ENCODE measurements around the gene EPS15.
A peak's percentile ranks its signal among the peaks of the same experiment; 100 is the strongest.

The EPS15 gene

DNA sequence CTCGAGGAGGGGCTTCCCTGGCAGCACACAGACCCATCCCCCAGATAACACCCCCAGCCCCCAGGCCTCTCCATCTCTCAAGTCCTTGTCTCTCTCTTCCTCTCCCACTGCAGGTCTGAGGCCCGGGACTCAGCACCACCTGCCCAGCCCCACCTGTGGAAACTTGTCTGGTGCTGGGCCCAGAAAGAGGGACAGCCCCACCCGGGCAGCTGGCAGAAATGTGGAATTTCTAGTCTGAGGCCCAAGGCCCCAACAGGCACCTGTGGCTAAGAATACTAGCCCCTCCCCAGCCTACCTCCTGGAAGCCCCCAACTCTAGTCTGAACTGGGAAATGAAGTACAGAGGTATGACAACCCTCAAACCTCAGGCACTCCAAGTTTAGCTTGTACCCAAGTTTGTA is 204.1 kb downstream of the EPS15 start:
- DNase-seq (ENCODE audit: low read depth) = no peak

DNA sequence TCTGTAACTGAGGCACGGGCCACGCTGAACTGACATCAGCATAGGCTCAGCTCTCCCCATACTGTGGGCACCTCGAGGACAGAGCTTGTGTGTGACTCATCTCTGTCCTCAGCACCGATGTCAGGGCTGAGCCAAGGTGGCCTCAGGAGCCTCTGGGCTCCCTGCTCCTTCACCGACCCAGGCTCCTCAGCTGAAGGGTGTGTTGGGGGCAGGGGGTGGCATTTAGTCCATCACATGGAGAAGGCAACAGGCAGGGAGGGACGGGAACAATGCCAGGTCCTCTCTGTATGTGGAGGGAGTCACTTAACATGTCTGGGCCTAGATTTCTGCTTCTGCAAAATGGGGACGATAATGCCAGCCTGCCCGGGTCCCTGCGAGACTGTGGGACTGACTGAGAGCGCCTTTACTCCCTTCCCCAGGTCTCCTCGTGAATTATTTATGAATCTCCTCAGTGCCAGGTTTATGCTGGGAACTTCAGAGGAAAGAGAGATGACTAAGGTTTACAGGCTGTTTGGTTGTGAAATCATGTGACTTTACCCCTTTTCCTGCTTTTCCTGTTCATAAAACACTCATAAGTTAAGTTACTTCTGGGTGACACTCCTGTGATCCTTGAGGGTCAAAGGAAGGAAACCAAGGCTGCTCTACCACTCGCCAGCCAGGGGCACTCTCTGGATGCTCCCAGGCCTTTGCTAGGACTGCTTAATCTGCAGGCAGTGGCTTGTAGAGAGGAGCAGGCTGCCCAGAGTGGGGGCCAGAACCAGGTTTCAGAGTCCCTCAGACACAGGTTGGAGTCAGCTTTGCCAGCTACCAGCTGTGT is 204.9 kb downstream of the EPS15 start:
- peak; percentile 73 for DNase-seq (ENCODE audit: low read depth)

DNA sequence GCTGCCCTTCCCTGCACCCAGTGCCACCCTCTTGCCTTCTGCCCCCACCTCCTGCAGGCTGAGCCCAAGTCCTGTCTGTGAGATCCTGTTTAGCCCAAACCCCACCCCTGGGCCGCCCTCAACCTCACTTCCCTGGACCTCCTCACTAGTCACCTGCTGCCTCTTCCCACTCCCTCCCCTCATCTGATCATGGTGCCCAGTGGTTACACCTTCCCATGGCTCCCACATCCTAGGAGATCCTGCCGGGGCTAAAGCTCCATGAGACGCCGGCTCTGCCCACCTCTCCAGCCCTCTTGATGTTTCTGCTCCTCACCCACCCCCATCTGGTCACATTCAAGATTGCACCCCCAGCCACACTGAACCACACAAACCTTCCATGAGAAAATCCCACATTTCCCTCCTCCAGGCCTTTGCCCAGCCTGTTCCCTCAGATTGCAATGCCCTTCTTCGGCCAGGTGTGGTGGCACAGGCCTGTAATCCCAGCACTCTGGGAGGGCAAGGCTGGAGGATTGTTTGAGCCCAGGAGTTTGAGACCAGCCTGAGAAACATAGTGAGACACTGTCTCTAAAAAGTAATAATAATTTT is 205.7 kb downstream of the EPS15 start:
- no peak for DNase-seq (ENCODE audit: low read depth)

DNA sequence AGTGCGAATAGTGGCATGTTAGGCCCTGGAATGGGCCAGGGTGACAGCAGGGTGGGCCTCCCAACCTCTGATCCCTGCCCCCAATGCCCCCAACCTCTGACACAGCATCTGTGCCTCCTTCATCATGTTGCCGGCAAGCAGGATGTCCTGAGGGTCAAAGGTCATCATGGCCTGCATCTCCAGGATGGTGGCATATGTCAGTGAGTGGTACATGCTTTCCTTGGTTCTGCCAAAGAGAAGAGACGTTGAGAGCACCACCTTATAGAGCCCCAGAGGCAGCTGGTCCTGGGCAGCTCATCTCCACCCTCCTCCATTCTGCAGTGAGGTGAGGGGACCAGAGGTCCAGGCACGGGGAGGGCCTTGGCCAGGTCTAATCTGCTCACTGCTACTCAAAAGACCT is 206.3 kb downstream of the EPS15 start:
- DNase-seq (ENCODE audit: low read depth) = no peak

DNA sequence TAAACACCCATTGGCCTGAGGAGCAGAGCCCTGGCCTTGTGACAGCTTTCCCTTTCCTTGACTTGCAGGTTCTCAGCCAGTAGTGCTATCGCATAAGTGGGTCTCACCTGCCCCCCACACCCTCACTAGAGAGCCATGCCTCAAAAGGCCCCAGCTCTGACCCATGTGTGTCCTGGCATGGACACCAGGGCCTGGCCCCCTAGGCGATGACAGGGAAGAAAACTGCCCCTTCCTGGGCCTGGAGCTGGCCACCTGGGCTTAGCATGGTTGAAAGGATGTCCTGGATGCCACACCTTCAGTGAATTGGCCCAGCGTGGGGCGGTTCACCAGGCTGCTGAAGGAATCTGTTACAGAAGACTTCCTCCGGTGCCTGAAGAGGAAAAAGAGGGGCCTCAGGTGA is 207.2 kb downstream of the EPS15 start:
- no peak for DNase-seq (ENCODE audit: low read depth)

DNA sequence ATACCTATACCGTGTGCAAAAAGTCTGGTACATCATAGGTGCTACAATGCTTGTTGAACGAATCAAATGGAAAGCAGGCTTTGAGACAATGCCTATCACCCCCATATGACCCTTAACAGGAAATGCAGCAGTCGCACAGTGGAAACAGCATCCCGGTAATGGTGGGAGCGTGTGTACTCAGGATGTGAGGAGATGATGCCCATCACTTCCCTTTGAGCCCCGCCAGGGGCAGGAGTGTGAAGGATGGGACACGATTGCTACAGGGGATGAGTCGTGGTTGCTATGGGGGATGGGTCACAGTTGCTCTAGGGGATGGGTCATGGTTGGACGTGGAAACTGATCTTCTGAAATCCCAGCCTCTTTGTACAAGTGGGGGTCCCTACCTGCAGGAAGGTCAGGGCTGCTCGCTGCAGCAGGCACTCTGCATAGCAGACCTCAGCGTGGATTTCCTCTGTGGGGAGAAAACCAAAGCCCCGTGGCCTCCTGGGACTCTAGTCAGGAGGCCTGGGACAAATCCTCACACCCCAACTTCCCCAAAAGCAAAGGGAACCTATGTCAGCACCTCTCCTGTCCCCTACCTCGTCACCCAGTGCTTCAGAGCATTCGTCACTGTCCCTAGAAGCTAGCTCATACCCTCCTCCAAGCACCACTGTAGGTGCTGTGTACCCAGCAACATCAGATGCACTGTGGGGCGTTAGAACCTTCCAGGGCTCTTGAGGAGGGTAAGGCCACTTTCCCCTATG is 208.0 kb downstream of the EPS15 start:
- no peak for DNase-seq (ENCODE audit: low read depth)

DNA sequence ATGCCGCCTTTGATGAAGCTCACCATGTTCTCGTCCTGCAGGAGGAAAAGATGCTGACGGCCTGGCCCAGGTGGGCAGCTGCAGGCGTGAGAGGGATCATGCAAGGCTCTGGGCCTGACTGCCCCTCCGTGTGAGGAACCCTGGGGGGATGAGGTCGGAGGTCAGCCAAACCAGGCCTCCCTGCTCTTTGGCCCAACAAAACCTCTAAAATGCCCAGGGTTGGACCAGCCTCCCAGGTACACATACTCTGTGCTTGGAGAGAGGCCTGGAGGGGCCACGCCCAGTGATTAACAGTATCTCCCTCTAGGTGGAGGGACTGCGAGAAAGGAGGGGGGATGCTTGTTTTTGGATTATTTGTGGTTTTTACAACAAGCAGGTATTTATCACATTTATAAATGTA is 209.8 kb downstream of the EPS15 start:
- no peak for DNase-seq (ENCODE audit: low read depth)

DNA sequence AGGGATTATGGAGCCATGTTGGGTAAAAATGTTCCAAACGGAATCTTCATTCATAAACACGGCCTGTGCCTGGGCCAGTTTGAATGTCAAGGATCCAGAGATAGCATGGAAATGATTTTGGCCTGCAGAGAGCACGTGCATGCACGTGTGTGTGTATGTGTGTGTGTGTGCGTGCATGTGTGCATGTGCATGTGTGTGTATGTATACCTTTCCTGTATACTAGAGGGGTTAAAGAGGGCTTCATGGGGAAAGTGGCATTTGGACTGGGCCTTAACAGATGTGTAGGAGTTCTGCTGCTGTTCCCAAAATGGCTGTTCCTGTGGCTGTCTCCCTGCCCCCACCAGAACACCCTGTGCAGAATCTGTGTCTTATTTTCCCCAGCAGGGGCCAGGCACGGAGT is 210.4 kb downstream of the EPS15 start:
- no peak for DNase-seq (ENCODE audit: low read depth)

DNA sequence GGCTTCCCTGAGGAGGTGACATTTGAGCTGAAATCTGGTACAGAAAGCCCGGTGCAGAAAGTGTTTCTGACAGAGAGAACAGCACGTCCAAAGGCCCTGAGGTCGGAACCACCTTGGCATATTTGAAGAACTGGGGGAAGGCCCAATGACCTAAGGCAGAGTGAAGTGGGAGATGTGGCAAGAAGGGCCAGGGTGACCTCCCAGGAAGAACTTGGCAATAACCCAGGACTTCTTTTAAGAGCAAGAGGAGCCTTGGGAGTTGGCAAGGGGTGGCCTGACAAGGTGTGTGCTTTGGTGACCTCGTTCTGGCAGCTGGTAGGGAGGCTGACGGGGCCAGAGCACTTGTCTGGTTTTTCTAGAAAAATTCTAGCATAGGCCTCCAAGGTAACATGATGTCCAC is 212.1 kb downstream of the EPS15 start:
- no peak for DNase-seq (ENCODE audit: low read depth)

DNA sequence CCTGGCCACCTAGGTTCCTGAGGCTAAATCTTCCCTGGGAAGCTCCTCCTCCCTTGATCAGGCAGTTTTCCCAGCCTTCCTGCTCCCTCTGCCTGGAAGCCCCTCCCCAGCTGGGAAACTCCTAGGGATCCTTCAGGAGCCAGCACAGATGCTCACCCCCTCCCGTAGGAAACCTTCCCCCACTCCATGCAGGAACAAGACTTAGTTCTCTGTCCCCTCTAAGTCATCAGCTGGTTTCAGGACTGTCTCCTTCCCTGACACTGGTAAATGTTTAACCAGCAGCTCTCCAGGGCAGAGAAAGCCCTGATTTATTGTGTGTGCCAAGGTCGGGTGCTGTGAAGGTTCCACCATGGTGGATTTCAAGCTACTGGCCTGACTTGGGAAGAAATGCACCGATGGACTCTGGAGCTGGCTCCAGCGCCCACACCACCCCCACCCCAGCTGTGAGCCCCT is 213.7 kb downstream of the EPS15 start:
- DNase-seq (ENCODE audit: low read depth) = no peak

DNA sequence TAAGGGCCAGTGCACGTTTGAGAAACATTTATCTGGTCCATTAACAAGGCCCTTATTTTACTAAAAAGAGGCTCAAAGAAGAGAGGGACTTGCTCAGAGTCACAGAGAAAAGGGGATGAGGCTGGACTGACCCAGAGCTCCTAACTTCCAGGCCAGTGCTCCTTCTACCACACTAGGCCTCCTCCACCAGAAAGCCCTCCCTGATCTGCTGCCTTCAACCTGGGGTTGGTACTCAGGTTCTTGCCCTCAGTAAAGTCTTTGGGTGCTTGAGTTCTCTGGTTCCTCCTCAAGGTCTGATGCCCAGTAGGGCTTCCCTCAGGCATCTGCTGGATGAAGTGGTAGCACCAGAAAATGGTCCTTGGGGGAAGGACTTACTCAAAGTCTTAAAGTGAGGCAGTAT is 214.7 kb downstream of the EPS15 start:
- no peak for DNase-seq (ENCODE audit: low read depth)

Measured in fibroblast of gingiva (primary cell).